ENCODE results near the gene CRTC2. TPM values are rescaled to one million over a fixed set of nuclear protein-coding genes. Genes with fewer than 3 reads are reported as not detected.

Gene CRTC2
- total and polyA plus RNA-seq, 7 donors = 17.0 to 54.6 (median 31.3) TPM

- TF ChIP-seq CTCF (IDR thresholded peaks at IDR 0.05) = no peak
- Histone ChIP-seq H3K36me3 (ENCODE audit: insufficient read depth in 1 of 2, low read depth in 1 of 2) (peaks cover 0 to 43% of the 10 kb centered on the region in 2 donors), H3K4me1 (peaks cover 11% of the 10 kb centered on the region), H3K27ac (no peak overlapping the region), H3K4me3 (no peak overlapping the region), H3K27me3 (ENCODE audit: insufficient read depth in 3 of 3, low read length in 2 of 3) (no peaks in the 10 kb centered on the region), H3K9me3 (no peaks in the 10 kb centered on the region)
- no peak for DNase-seq
- intact Hi-C loops (cut with DNase I) = no loop called here
- ATAC-seq = no peak
- WGBS, 3 donors = 86 to 95% (median 88%) methylated on average over 3 of the region's 3 CpGs
These were observed 14.7 kb upstream of the CRTC2 start for GRCh38 chr1:153973071-153973470.

GRCh38 chr1:153970346-153970745 is 11.9 kb upstream of the CRTC2 start:
- TF ChIP-seq CTCF (IDR thresholded peaks at IDR 0.05) = no peak
- H3K27me3 ChIP-seq (ENCODE audit: insufficient read depth in 3 of 3, low read length in 2 of 3) = no peaks in the 10 kb centered on the region
- no peak for DNase-seq
- peaks cover 11% of the 10 kb centered on the region for H3K4me1 ChIP-seq
- no peaks in the 10 kb centered on the region for H3K9me3 ChIP-seq
- no peak for ATAC-seq
- WGBS, 3 donors = 85 to 91% (median 86%) methylated on average over 2 of the region's 2 CpGs
- no peak overlapping the region for H3K27ac ChIP-seq
- H3K36me3 ChIP-seq (ENCODE audit: insufficient read depth in 1 of 2, low read depth in 1 of 2) = peaks cover 0 to 32% of the 10 kb centered on the region in 2 donors
- no peak overlapping the region for H3K4me3 ChIP-seq
- intact Hi-C loops (cut with DNase I) = no loop called here

- no peak for TF ChIP-seq CTCF (IDR thresholded peaks at IDR 0.05)
- DNase-seq = no peak
- WGBS, 3 donors = 92 to 97% (median 92%) methylated on average over 2 of the region's 2 CpGs
These were observed 10.6 kb upstream of the CRTC2 start for GRCh38 chr1:153968972-153969371.

GRCh38 chr1:153968408-153968807 is 10.0 kb upstream of the CRTC2 start:
- Histone ChIP-seq H3K27ac (peak overlapping the region; percentile 92), H3K27me3 (ENCODE audit: insufficient read depth in 3 of 3, low read length in 2 of 3) (no peaks in the 10 kb centered on the region), H3K36me3 (ENCODE audit: insufficient read depth in 1 of 2, low read depth in 1 of 2) (peaks cover 0 to 13% of the 10 kb centered on the region in 2 donors), H3K9me3 (no peaks in the 10 kb centered on the region), H3K4me3 (peak overlapping the region; percentile 77), H3K4me1 (peaks cover 17% of the 10 kb centered on the region)
- no peak for DNase-seq
- intact Hi-C loops (cut with DNase I) = no loop called here
- no peak for TF ChIP-seq CTCF (IDR thresholded peaks at IDR 0.05)
- WGBS, 3 donors = 15 to 22% (median 17%) methylated on average over 13 of the region's 13 CpGs
- no peak for ATAC-seq

More at GRCh38 chr1:153968972-153969371, 10.6 kb upstream of the CRTC2 start:
- H3K4me1 ChIP-seq = peaks cover 15% of the 10 kb centered on the region
- H3K9me3 ChIP-seq = no peaks in the 10 kb centered on the region
- intact Hi-C loops (cut with DNase I) = no loop called here
- peaks cover 0 to 18% of the 10 kb centered on the region in 2 donors for H3K36me3 ChIP-seq (ENCODE audit: insufficient read depth in 1 of 2, low read depth in 1 of 2)
- H3K4me3 ChIP-seq = peak overlapping the region; percentile 77
- H3K27ac ChIP-seq = no peak overlapping the region
- no peak for ATAC-seq
- H3K27me3 ChIP-seq (ENCODE audit: insufficient read depth in 3 of 3, low read length in 2 of 3) = no peaks in the 10 kb centered on the region

GRCh38 chr1:153968000-153968363 is 9.6 kb upstream of the CRTC2 start:
- 0 to 2% (median 2%) methylated on average over 8 of the region's 8 CpGs for WGBS, 3 donors
- intact Hi-C loops (cut with DNase I) = no loop called here
- peak overlapping the region; percentile 92 for H3K27ac ChIP-seq
- ATAC-seq (no peak), DNase-seq (peak; percentile 39 to 66)
- H3K4me3 ChIP-seq = peak overlapping the region; percentile 77
- H3K27me3 ChIP-seq (ENCODE audit: insufficient read depth in 3 of 3, low read length in 2 of 3) = no peaks in the 10 kb centered on the region
- TF ChIP-seq CTCF (IDR thresholded peaks at IDR 0.05) = no peak
- no peaks in the 10 kb centered on the region for H3K9me3 ChIP-seq
- peaks cover 17% of the 10 kb centered on the region for H3K4me1 ChIP-seq
- H3K36me3 ChIP-seq (ENCODE audit: insufficient read depth in 1 of 2, low read depth in 1 of 2) = peaks cover 0 to 8% of the 10 kb centered on the region in 2 donors

Data from psoas muscle (tissue), 8 donors.